Lung (tissue), 12 donors: ENCODE data around the gene NIPAL3. TPM values are rescaled to one million over a fixed set of nuclear protein-coding genes. Genes with fewer than 3 reads are reported as not detected.

Experiments used
- ATAC-seq: fragments of 200-7000 bp; cut with Tn5 transposase; one replicate; pipeline ENCODE4 v1.9.1; 2020; ENCODE audit warnings: moderate number of reproducible peaks; ENCODE audit not compliant: insufficient read depth, low FRiP score
- DNase-seq, 3 donors: peaks; one replicate each; pipeline ENCODE4 v3.0.0-alpha.2; 2013 to 2017
- H3K27ac ChIP-seq, 2 donors: one replicate each; pipeline ENCODE4 v1.5.1; 2013; ENCODE audit warnings: mild to moderate bottlenecking in 2 of 2, moderate library complexity in 2 of 2, control low read depth in 1 of 2, inconsistent platforms in 1 of 2, low read depth in 1 of 2, low read length in 1 of 2
- H3K27me3 ChIP-seq, 3 donors: one replicate each; pipeline ENCODE4 v1.5.1; 2013; ENCODE audit warnings: low read length in 2 of 3; ENCODE audit not compliant: control insufficient read depth in 3 of 3, insufficient read depth in 3 of 3
- H3K36me3 ChIP-seq, 4 donors: one replicate each; pipeline ENCODE4 v1.5.1; 2013; ENCODE audit warnings: low read length in 4 of 4, mild to moderate bottlenecking in 1 of 4, moderate library complexity in 1 of 4; ENCODE audit not compliant: control insufficient read depth in 4 of 4, insufficient read depth in 4 of 4
- H3K4me1 ChIP-seq, 5 donors: one replicate each; pipeline ENCODE4 v1.5.1; 2013; ENCODE audit warnings: low read length in 5 of 5, mild to moderate bottlenecking in 2 of 5, moderate library complexity in 1 of 5; ENCODE audit not compliant: control insufficient read depth in 5 of 5, insufficient read depth in 5 of 5
- H3K4me3 ChIP-seq: one replicate; pipeline ENCODE4 v1.5.1; 2013; ENCODE audit warnings: mild to moderate bottlenecking, control low read depth, moderate library complexity
- H3K9ac ChIP-seq, 2 donors: one replicate each; pipeline ENCODE4 v1.5.1; 2013; ENCODE audit warnings: low read length in 2 of 2, control low read depth in 1 of 2; ENCODE audit not compliant: insufficient read depth in 1 of 2
- H3K9me3 ChIP-seq, 4 donors: one replicate each; pipeline ENCODE4 v1.5.1; 2013; ENCODE audit warnings: low read length in 3 of 4, mild to moderate bottlenecking in 1 of 4, moderate library complexity in 1 of 4; ENCODE audit not compliant: control insufficient read depth in 4 of 4, insufficient read depth in 3 of 4
- WGBS, 2 donors: extraction: QIAGEN DNeasy Blood & Tissue Kit; methylation state at CpG; one replicate each; pipeline ENCODE4 v1.1.7; 2013; 5-methylcytosine and 5-hydroxymethylcytosine counted together
- polyA plus RNA-seq, 2 donors: library from polyadenylated mRNA; stranded (reverse); fragments of 200-250 nt; gene quantifications; one replicate each; pipeline ENCODE4 v1.2.1, GENCODE V29; 2013
- total RNA-seq, 2 donors: library from RNA; depleted of rRNA in 1 of 2; stranded (reverse); fragments of >200 nt in 1 of 2; gene quantifications; one replicate each; pipeline ENCODE4 v1.2.1, GENCODE V29; 2014 to 2021
- TF ChIP-seq, protein P1 (sequence below): IDR thresholded peaks from 2 replicates; pipeline ENCODE4 v1.5.1; 2012; ENCODE audit warnings: mild to moderate bottlenecking; ENCODE audit errors: control extremely low read depth, extremely low read depth
- donor health status: control.
- donor health status: control.
- donor health status: Bipolar disorder and iron deficiency.
- donor health status: healthy.
- donor health status: DM: yes; HTN: yes; CAD: no.

The NIPAL3 gene
- total and polyA plus RNA-seq, 4 donors, result 11.9 to 31.8 (median 19.8) TPM

DNA sequence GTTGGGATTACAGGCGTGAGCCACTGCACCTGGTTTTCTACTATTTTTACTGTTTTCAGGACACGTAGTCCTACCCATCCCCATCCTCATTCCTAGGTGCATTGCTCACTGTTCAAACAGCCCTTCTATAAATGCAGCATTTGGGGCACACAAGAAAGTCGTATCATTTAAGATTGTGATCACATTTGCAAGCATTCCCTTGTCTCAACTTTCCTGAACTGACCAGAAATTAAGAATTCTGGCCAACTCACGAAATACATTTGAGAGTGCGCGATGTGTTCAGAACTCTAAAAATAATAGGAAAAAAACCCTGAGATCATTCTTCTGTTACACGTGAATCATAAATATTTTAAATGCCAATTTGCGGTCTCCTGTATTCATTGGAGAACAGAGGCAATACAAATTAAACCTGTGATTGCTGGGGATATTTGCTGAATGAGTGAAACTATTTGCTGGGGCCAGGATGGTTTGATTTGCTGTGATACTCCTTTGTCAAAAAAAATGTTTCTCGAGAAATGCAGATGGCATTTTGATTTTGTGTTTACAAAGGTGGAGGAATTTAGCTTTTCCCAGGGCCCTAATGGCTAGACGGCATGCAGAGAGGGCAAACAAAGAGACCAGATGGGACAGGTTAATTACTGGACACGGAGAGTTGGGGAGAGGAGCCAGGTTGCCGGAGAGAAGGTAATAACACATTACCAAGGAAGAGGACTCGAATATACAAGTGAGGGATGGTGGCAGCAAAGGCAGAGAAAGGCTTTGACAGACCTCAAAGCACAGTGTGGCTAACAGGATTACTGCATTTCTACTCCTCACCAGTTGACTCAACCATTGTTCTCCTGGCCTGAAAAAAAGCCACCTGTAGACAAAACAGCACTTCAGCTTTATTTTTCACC is 40.5 kb upstream of the NIPAL3 start:
- H3K4me3 ChIP-seq, result no peak overlapping the region
- H3K36me3 ChIP-seq, result peaks cover 0 to 2% (median 0%) of the 10 kb centered on the region in 4 donors
- WGBS, 2 donors, result 91 to 93% methylated on average over 13 of the region's 13 CpGs
- DNase-seq (no peak), ATAC-seq (no peak)
- H3K27me3 ChIP-seq, result no peaks in the 10 kb centered on the region
- peaks cover 0 to 1% (median 0%) of the 10 kb centered on the region in 5 donors for H3K4me1 ChIP-seq
- no peak overlapping the region for H3K27ac ChIP-seq
- H3K9ac ChIP-seq, result no peak overlapping the region
- H3K9me3 ChIP-seq, result no peaks in the 10 kb centered on the region
- TF ChIP-seq, protein P1, sequence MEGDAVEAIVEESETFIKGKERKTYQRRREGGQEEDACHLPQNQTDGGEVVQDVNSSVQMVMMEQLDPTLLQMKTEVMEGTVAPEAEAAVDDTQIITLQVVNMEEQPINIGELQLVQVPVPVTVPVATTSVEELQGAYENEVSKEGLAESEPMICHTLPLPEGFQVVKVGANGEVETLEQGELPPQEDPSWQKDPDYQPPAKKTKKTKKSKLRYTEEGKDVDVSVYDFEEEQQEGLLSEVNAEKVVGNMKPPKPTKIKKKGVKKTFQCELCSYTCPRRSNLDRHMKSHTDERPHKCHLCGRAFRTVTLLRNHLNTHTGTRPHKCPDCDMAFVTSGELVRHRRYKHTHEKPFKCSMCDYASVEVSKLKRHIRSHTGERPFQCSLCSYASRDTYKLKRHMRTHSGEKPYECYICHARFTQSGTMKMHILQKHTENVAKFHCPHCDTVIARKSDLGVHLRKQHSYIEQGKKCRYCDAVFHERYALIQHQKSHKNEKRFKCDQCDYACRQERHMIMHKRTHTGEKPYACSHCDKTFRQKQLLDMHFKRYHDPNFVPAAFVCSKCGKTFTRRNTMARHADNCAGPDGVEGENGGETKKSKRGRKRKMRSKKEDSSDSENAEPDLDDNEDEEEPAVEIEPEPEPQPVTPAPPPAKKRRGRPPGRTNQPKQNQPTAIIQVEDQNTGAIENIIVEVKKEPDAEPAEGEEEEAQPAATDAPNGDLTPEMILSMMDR, result no peak

DNA sequence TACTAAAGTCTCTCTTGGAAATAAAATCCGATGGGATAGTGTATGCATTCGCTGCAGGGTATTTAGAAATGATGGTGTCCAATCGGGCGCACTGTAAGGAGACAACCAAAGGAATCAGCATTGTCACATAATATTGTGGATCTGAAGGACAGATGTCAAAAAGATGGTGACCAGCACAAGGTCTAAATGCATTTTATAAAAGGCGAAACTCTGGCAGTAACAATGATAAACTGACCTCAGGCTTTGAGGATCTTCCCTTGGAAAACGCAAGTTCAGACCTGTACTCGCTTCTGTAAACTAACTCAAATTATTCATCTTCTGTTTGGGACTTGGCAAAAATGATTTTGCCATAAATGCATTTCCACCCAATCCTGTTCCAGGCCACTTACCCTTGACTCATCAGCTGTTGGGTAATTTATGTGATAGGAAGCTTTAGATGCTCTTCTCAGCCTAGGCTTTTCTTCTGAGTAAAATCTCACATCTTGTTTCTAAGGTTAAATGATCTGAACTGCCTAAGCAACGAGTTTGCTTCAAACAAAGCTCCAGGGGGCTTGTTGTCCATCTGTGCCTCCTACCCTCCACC is 35.8 kb upstream of the NIPAL3 start:
- Histone ChIP-seq H3K9me3 (no peaks in the 10 kb centered on the region), H3K4me1 (peaks cover 0 to 4% (median 3%) of the 10 kb centered on the region in 5 donors), H3K27ac (no peak overlapping the region), H3K9ac (no peak overlapping the region), H3K27me3 (no peaks in the 10 kb centered on the region), H3K4me3 (no peak overlapping the region), H3K36me3 (peaks cover 0 to 2% (median 0%) of the 10 kb centered on the region in 4 donors)
- 92 to 94% methylated on average over 8 of the region's 8 CpGs for WGBS, 2 donors
- TF ChIP-seq, protein P1, result no peak
- DNase-seq, result no peak
- ATAC-seq, result no peak

DNA sequence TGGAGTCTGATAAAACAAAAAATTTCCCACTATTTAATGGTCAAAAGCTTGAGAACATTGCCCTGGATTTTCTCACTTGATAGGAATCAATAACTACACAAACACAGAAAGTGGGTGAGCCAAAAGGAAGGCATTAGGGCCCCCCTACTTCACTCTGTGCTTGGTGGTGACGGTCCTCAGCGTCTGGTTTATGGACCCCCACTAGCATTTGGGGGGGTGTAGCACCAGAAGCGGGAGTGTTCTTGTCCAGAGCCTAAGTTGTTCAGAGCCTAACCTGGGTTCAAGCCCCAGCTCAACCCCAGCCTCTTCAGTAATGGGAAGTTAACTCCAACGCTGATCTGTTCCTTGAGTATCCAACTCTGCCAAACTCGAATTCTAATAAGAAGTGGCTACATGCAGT is 35.1 kb upstream of the NIPAL3 start:
- DNase-seq, result no peak
- Histone ChIP-seq H3K36me3 (peaks cover 0 to 2% (median 0%) of the 10 kb centered on the region in 4 donors), H3K27me3 (no peaks in the 10 kb centered on the region), H3K27ac (no peak overlapping the region), H3K4me1 (peaks cover 0 to 5% (median 4%) of the 10 kb centered on the region in 5 donors), H3K9ac (no peak overlapping the region), H3K4me3 (no peak overlapping the region), H3K9me3 (no peaks in the 10 kb centered on the region)
- TF ChIP-seq, protein P1, result no peak
- ATAC-seq, result no peak
- WGBS, 2 donors, result 91 to 96% methylated on average over 5 of the region's 5 CpGs
